A673 (cell line): ENCODE data around the gene KIRREL3. TPM values are rescaled to one million over a fixed set of nuclear protein-coding genes. Genes with fewer than 3 reads are reported as not detected.

Experiments used
- BruUV-seq: library from RNA; stranded (reverse); fragments of 400-500 nt; replicated peaks from 2 replicates; lab custom pipeline; 2021; lab: Mats Ljungman, UMichigan
- CTCF ChIA-PET: fragments of 300-600 bp; sonication (Branson Sonifier 250); formaldehyde crosslinking; loops from one replicate; lab custom pipeline; 2022; ENCODE audit warnings: antibody characterized with exemption; lab: Charles Lee
- POLR2A ChIA-PET: fragments of 300-600 bp; sonication (Branson Sonifier 250); formaldehyde crosslinking; loops from one replicate; lab custom pipeline; 2022; ENCODE audit warnings: antibody characterized with exemption; ENCODE audit not compliant: low non-redundant PET; lab: Charles Lee
- DNase-seq: peaks from one replicate; pipeline ENCODE4 v3.0.0-alpha.2; 2015; ENCODE audit warnings: low spot score
- H3K27ac ChIP-seq: fragments of 200-600 bp; sonication (generic); 2 replicates; pipeline ENCODE4 v1.5.1; 2016; ENCODE audit warnings: mixed run types, low read depth, mild to moderate bottlenecking, mixed read lengths, antibody characterized with exemption, low read length; ENCODE audit not compliant: poor library complexity, severe bottlenecking
- H3K27me3 ChIP-seq: fragments of 200-600 bp; sonication (generic); replicated peaks from 2 replicates; pipeline ENCODE4 v1.6.1; 2017; ENCODE audit warnings: mixed run types, low read depth, mild to moderate bottlenecking, mixed read lengths, antibody characterized with exemption, low read length; ENCODE audit not compliant: insufficient read depth, poor library complexity
- H3K36me3 ChIP-seq: fragments of 200-600 bp; sonication (generic); 2 replicates; pipeline ENCODE4 v1.6.1; 2016; ENCODE audit warnings: mixed run types, mild to moderate bottlenecking, mixed read lengths, antibody characterized with exemption, low read length; ENCODE audit not compliant: insufficient read depth, poor library complexity, severe bottlenecking
- H3K4me1 ChIP-seq: fragments of 200-600 bp; sonication (generic); 2 replicates; pipeline ENCODE4 v1.6.1; 2017; ENCODE audit warnings: mixed run types, mild to moderate bottlenecking, mixed read lengths, antibody characterized with exemption, low read length; ENCODE audit not compliant: insufficient read depth, poor library complexity, severe bottlenecking
- H3K4me3 ChIP-seq: fragments of 200-600 bp; sonication (generic); 2 replicates; pipeline ENCODE4 v1.5.1; 2016; ENCODE audit warnings: low read depth, mixed run types, mild to moderate bottlenecking, mixed read lengths, low read length; ENCODE audit not compliant: poor library complexity, severe bottlenecking
- H3K9me3 ChIP-seq: fragments of 200-600 bp; sonication (generic); 2 replicates; pipeline ENCODE4 v1.6.1; 2016; ENCODE audit warnings: mixed run types, low read depth, mild to moderate bottlenecking, mixed read lengths, antibody characterized with exemption, low read length; ENCODE audit not compliant: poor library complexity, severe bottlenecking
- EZH2 ChIP-seq: fragments of 200-600 bp; sonication (generic); IDR thresholded peaks from 2 replicates; pipeline ENCODE4 v1.6.1; 2017; ENCODE audit warnings: borderline replicate concordance, low read depth, mild to moderate bottlenecking, mixed read lengths, antibody characterized with exemption, low read length; ENCODE audit not compliant: poor library complexity, severe bottlenecking
- intact Hi-C: fragments of 100-400 bp; cut with micrococcal nuclease; formaldehyde crosslinking; loops from one replicate; pipeline ENCODE4 v1.10.0; 2022; ENCODE audit not compliant: unreplicated experiment
- total RNA-seq: library from RNA; stranded (reverse); gene quantifications from 2 replicates; pipeline ENCODE4 v1.2.3, GENCODE V29; 2021
- TF ChIP-seq, protein P1 (sequence below): fragments of 300-800, 200-600 bp; sonication (generic); conservative IDR thresholded peaks from 2 replicates; pipeline ENCODE4 v1.5.1; 2017; ENCODE audit warnings: low read depth, mild to moderate bottlenecking, antibody characterized with exemption, low read length, moderate library complexity, mixed read lengths

Gene KIRREL3
- total RNA-seq, 1 experiment from 2014 or later = not detected

DNA sequence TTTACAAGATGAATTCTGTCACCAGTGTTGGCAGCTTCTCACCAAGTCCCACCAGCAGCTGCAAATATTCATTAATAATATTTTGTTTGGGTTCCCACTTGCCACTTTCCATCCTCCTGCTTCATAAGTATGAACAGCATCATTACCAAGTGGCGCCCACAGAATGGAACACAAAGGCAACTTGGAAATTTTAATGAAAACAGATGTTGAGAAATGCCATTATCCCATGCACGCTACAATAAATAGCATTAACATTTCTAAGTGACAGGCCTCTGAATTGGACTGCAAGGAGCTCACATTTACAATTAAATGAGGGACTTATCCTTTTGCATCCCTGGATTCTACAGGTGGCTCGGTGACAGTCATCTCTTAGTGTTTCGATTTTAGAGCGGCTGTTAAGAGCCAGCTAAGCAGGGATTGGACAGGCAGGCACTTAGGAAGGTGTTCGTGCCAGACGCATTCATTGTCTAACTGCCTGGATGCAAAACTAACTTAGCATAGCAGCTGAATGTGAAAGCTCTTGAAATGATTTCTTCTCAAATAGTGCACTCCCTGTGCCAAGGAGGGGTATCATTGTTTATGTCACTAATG is 170.3 kb downstream of the KIRREL3 start:
- no peak overlapping the region for H3K4me3 ChIP-seq
- CTCF ChIA-PET = no interaction called here
- H3K27me3 ChIP-seq = peaks cover 21% of the 10 kb centered on the region
- TF ChIP-seq, protein P1, sequence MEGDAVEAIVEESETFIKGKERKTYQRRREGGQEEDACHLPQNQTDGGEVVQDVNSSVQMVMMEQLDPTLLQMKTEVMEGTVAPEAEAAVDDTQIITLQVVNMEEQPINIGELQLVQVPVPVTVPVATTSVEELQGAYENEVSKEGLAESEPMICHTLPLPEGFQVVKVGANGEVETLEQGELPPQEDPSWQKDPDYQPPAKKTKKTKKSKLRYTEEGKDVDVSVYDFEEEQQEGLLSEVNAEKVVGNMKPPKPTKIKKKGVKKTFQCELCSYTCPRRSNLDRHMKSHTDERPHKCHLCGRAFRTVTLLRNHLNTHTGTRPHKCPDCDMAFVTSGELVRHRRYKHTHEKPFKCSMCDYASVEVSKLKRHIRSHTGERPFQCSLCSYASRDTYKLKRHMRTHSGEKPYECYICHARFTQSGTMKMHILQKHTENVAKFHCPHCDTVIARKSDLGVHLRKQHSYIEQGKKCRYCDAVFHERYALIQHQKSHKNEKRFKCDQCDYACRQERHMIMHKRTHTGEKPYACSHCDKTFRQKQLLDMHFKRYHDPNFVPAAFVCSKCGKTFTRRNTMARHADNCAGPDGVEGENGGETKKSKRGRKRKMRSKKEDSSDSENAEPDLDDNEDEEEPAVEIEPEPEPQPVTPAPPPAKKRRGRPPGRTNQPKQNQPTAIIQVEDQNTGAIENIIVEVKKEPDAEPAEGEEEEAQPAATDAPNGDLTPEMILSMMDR = no peak
- no peak for TF ChIP-seq EZH2
- POLR2A ChIA-PET = no interaction called here
- H3K27ac ChIP-seq = no peak overlapping the region
- intact Hi-C loops = no loop called here
- no peak for DNase-seq
- BruUV-seq = no TSS peak
- H3K4me1 ChIP-seq = no peaks in the 10 kb centered on the region
- no peaks in the 10 kb centered on the region for H3K36me3 ChIP-seq
- H3K9me3 ChIP-seq = no peaks in the 10 kb centered on the region

DNA sequence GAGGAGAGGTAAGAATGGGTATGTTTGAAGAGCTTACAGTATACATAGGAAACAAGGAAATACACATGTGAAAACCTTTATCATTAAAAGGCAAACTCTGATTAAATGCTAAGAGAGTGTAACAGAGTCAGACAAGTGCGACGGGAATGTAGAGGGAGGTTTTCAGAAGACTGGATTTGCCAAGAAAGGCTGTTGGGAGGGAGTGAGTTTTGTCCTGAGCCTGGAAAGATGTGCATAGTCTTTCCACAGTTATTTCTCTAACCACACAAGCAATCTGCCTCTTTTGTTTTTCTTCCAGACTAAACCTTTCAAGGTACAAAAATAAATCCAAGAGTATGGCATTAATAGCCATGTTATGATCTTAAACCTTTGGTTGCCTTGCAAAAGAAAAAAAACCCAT is 170.9 kb downstream of the KIRREL3 start:
- DNase-seq = no peak
- H3K4me1 ChIP-seq = no peaks in the 10 kb centered on the region
- H3K4me3 ChIP-seq = no peak overlapping the region
- ChIA-PET CTCF (no interaction called here), POLR2A (no interaction called here)
- no TSS peak for BruUV-seq
- peaks cover 27% of the 10 kb centered on the region for H3K27me3 ChIP-seq
- H3K9me3 ChIP-seq = no peaks in the 10 kb centered on the region
- no peaks in the 10 kb centered on the region for H3K36me3 ChIP-seq
- TF ChIP-seq, protein P1 = no peak
- TF ChIP-seq EZH2 = no peak
- H3K27ac ChIP-seq = no peak overlapping the region
- intact Hi-C loops = no loop called here

DNA sequence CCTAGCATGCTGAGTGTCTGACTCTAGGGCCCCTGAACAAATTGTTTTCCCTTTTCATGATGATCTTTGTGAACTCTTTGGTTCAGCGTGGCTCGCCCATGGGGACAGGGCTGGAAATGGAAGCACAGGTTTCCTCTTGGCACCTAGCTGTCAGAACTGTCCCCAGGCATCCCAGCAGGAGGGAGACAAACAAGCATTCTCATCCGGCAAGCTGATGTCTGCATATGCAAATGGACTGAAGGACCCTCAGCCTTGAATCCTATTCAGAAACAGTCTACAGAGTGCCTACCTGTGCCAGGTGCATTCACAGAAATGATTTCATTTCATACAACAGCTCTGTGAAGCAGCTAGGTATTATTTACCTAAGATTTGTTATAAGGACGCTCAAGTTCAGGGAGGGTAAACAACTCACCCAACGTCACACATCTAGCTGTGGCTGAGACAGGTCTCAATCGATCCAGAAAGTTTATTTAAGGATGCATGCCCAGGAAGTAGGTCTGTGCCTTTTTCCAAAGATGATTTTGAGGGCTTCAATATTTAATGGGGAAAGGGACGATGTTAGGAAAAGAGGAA is 176.4 kb downstream of the KIRREL3 start:
- Histone ChIP-seq H3K36me3 (no peaks in the 10 kb centered on the region), H3K27me3 (peaks cover 46% of the 10 kb centered on the region), H3K4me3 (no peak overlapping the region), H3K9me3 (no peaks in the 10 kb centered on the region), H3K4me1 (no peaks in the 10 kb centered on the region), H3K27ac (no peak overlapping the region)
- no peak for TF ChIP-seq EZH2
- TF ChIP-seq, protein P1 = no peak
- no TSS peak for BruUV-seq
- POLR2A ChIA-PET = no interaction called here
- CTCF ChIA-PET = no interaction called here
- DNase-seq = no peak
- intact Hi-C loops = no loop called here
